Ascending aorta (tissue), 2 donors: ENCODE measurements around the gene TFF3. TPM values are rescaled to one million over a fixed set of nuclear protein-coding genes. Genes with fewer than 3 reads are reported as not detected.

Experiments
- DNase-seq, 2 donors: peaks; one replicate each; pipeline ENCODE4 v3.0.0-alpha.2; 2019; ENCODE audit warnings: low spot score in 2 of 2
- H3K27ac ChIP-seq, 2 donors: fragments of 200-600 bp; sonication (generic); one replicate each; pipeline ENCODE4 v1.5.1; 2016 to 2017; ENCODE audit warnings: mild to moderate bottlenecking in 1 of 2
- H3K27me3 ChIP-seq: fragments of 200-600 bp; sonication (generic); one replicate; pipeline ENCODE4 v1.5.1; 2017
- H3K36me3 ChIP-seq, 2 donors: fragments of 200-600 bp; sonication (generic); one replicate each; pipeline ENCODE4 v1.5.1; 2016
- H3K4me1 ChIP-seq, 2 donors: fragments of 200-600 bp; sonication (generic); one replicate each; pipeline ENCODE4 v1.5.1; 2016 to 2017; ENCODE audit warnings: mild to moderate bottlenecking in 1 of 2
- H3K4me3 ChIP-seq, 2 donors: fragments of 200-600 bp; sonication (generic); one replicate each; pipeline ENCODE4 v1.5.1; 2016 to 2017; ENCODE audit warnings: mild to moderate bottlenecking in 1 of 2
- H3K9me3 ChIP-seq, 2 donors: fragments of 200-600 bp; sonication (generic); one replicate each; pipeline ENCODE4 v1.5.1; 2016
- intact Hi-C: fragments of 100-400 bp; cut with DNase I; formaldehyde crosslinking; loops from one replicate; pipeline ENCODE4 v1.15.1; 2023
- total RNA-seq: library from RNA; depleted of rRNA; stranded (reverse); fragments of >200 nt; gene quantifications from one replicate; pipeline ENCODE4 v1.1.0, GENCODE V29; 2016
- TF ChIP-seq, protein P1 (sequence below), 3 experiments: fragments of 200-600 bp in 2 of 3; fragments of 450-650 bp in 1 of 3; sonication (generic) in 2 of 3; IDR thresholded peaks; one replicate each; pipeline ENCODE4 v1.5.1; 2016 to 2019; ENCODE audit warnings: antibody characterized with exemption in 3 of 3, mild to moderate bottlenecking in 1 of 3, moderate library complexity in 1 of 3

The TFF3 gene
- total RNA-seq, 1 donor from 2014 or later = not detected

DNA sequence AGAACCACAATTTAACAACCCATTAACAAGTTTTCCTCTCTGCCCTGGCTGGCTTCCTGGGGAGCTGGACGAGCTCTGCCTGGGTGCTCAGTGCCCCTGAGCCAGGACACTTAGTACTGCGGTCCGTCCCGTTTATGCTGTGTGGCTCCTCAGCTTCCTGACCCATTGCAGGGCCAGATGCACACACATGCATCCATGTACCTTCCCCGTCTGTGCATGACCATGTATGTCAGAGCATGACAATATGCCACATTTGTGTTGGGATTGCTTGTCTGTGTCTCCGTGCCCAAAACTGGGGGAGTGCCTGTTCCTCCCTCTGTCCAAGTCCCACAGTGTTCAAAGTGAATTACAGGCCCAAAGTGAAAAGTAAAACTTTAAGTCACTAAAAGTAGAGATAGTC lies 9.7 kb upstream of the TFF3 start:
- peaks cover 0 to 3% of the 10 kb centered on the region in 2 donors for H3K9me3 ChIP-seq
- TF ChIP-seq, protein P1, sequence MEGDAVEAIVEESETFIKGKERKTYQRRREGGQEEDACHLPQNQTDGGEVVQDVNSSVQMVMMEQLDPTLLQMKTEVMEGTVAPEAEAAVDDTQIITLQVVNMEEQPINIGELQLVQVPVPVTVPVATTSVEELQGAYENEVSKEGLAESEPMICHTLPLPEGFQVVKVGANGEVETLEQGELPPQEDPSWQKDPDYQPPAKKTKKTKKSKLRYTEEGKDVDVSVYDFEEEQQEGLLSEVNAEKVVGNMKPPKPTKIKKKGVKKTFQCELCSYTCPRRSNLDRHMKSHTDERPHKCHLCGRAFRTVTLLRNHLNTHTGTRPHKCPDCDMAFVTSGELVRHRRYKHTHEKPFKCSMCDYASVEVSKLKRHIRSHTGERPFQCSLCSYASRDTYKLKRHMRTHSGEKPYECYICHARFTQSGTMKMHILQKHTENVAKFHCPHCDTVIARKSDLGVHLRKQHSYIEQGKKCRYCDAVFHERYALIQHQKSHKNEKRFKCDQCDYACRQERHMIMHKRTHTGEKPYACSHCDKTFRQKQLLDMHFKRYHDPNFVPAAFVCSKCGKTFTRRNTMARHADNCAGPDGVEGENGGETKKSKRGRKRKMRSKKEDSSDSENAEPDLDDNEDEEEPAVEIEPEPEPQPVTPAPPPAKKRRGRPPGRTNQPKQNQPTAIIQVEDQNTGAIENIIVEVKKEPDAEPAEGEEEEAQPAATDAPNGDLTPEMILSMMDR (IDR thresholded peaks at IDR 0.05) = no peak
- H3K4me1 ChIP-seq = no peaks in the 10 kb centered on the region
- H3K27me3 ChIP-seq = no peaks in the 10 kb centered on the region
- H3K27ac ChIP-seq = no peak overlapping the region
- intact Hi-C loops = no loop called here
- no peaks in the 10 kb centered on the region for H3K36me3 ChIP-seq
- no peak overlapping the region for H3K4me3 ChIP-seq
- DNase-seq = no peak

GRCh38 chr21:42321845-42322244 lies 6.6 kb upstream of the TFF3 start:
- TF ChIP-seq, protein P1 (IDR thresholded peaks at IDR 0.05) = no peak

GRCh38 chr21:42321231-42321630 lies 6.0 kb upstream of the TFF3 start:
- H3K36me3 ChIP-seq = no peaks in the 10 kb centered on the region
- no peaks in the 10 kb centered on the region for H3K4me1 ChIP-seq
- no peaks in the 10 kb centered on the region for H3K27me3 ChIP-seq
- no peak overlapping the region for H3K27ac ChIP-seq
- intact Hi-C loops = no loop called here
- H3K4me3 ChIP-seq = no peak overlapping the region
- no peak for DNase-seq
- TF ChIP-seq, protein P1 (IDR thresholded peaks at IDR 0.05) = no peak
- H3K9me3 ChIP-seq = no peaks in the 10 kb centered on the region

More at GRCh38 chr21:42321845-42322244, 6.6 kb upstream of the TFF3 start:
- no peaks in the 10 kb centered on the region for H3K27me3 ChIP-seq
- no peaks in the 10 kb centered on the region for H3K36me3 ChIP-seq
- H3K27ac ChIP-seq = no peak overlapping the region
- intact Hi-C loops = no loop called here
- DNase-seq = no peak
- no peaks in the 10 kb centered on the region for H3K9me3 ChIP-seq
- H3K4me3 ChIP-seq = no peak overlapping the region
- no peaks in the 10 kb centered on the region for H3K4me1 ChIP-seq

DNA sequence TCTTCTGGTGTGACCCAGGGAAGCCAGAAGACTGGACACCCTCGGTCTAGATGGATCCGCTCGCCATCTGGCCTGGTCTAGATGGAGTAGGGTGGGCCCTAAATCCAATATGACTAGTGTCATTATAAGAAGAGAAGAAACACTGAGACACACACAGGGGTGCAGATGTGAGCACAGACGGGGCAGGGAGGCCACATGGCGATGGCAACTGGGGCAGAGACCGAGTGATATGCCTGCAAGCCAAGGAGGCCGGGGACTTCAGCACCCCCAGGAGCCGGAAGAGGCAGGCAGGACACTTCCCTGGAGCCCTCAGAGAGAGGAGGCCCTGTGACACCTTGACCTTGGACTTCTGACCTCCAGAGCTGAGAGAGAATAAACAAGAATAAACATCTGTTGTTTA lies 5.6 kb upstream of the TFF3 start:
- Histone ChIP-seq H3K36me3 (no peaks in the 10 kb centered on the region), H3K9me3 (no peaks in the 10 kb centered on the region), H3K27me3 (no peaks in the 10 kb centered on the region), H3K27ac (no peak overlapping the region), H3K4me1 (no peaks in the 10 kb centered on the region), H3K4me3 (no peak overlapping the region)
- intact Hi-C loops = no loop called here
- no peak for DNase-seq
- TF ChIP-seq, protein P1 (IDR thresholded peaks at IDR 0.05) = no peak

DNA sequence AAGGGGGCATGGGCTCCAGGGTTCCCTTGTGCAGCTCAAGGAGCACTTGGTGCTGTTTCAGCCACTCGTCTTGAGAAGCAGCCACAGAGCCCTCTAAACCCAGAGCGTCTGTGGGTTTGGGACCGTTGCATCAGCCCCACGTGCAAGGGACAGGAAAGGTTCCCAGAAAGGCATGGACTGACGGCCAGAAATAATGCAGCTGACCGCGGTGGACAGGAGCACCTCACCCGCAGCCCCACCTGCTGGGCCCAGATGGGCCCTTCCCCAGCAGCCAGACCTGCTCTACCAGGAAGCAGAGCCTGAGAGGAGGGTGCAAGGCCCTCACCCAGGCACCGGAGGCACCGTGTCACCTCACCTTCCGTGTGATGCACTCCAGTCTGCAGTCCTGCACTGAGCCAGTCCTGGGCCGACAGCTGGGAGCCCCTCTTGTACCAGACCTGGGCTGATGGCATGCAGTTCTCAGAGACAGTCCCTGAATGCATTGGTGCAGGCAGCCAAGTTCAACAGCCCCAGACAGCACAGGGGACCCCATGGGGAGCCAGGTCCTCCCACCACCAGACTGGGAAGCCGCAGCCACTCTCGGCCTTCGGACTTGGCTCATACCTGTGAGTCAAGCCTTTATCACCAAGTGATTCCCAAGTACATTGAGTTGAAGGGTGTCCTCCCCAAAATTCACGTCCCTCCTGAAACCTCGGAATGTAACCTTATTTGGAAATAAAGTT lies 4.8 kb upstream of the TFF3 start:
- Histone ChIP-seq H3K27me3 (no peaks in the 10 kb centered on the region), H3K9me3 (no peaks in the 10 kb centered on the region), H3K27ac (no peak overlapping the region), H3K4me3 (no peak overlapping the region), H3K36me3 (no peaks in the 10 kb centered on the region), H3K4me1 (no peaks in the 10 kb centered on the region)
- no peak for DNase-seq
- intact Hi-C loops = no loop called here
- TF ChIP-seq, protein P1 (IDR thresholded peaks at IDR 0.05) = no peak
